GM20000 (cell line): ENCODE results near the gene PRCD.

ENCODE experiments used
- DNase-seq: peaks from one replicate; pipeline ENCODE4 v3.0.0; 2012; ENCODE audit warnings: low spot score
- CTCF ChIP-seq: IDR thresholded peaks from 2 replicates; pipeline ENCODE4 v1.5.1; 2012; ENCODE audit warnings: mild to moderate bottlenecking, control low read depth; ENCODE audit errors: extremely low read depth, missing control alignments

The PRCD gene

GRCh38 chr17:76572201-76572910, 32.5 kb downstream of the PRCD start:
- DNase-seq: peak; percentile 6
- TF ChIP-seq CTCF: no peak

GRCh38 chr17:76573096-76573495, 33.3 kb downstream of the PRCD start:
- no peak for DNase-seq
- TF ChIP-seq CTCF: no peak

GRCh38 chr17:76574166-76574565, 34.3 kb downstream of the PRCD start:
- TF ChIP-seq CTCF: no peak
- no peak for DNase-seq

GRCh38 chr17:76575570-76575969, 35.7 kb downstream of the PRCD start:
- no peak for DNase-seq
- no peak for TF ChIP-seq CTCF

- TF ChIP-seq CTCF: no peak
- DNase-seq: no peak
These were observed 36.3 kb downstream of the PRCD start for GRCh38 chr17:76576189-76576588.

- no peak for DNase-seq
- TF ChIP-seq CTCF: no peak
These were observed 38.0 kb downstream of the PRCD start for GRCh38 chr17:76577876-76578275.

- peak; percentile 4 for DNase-seq
- no peak for TF ChIP-seq CTCF
These were observed 38.5 kb downstream of the PRCD start for GRCh38 chr17:76578376-76578775.
